SK-N-SH (cell line): ENCODE data around the gene MYH10. TPM values are rescaled to one million over a fixed set of nuclear protein-coding genes. Genes with fewer than 3 reads are reported as not detected.
A peak's percentile ranks its signal among the peaks of the same experiment; 100 is the strongest.

Experiments
- CTCF ChIA-PET: fragments of 300-600, 350-600 bp; formaldehyde crosslinking; extraction: SDS; loops from one replicate; lab custom pipeline; 2021; lab: Yijun Ruan, JAX
- POLR2A ChIA-PET: fragments of 350-600 bp; sonication (Branson Sonifier 250); formaldehyde crosslinking; extraction: SDS; loops from one replicate; lab custom pipeline; 2020; ENCODE audit warnings: antibody characterized with exemption, inconsistent platforms; lab: Yijun Ruan, JAX
- DNase-seq: peaks from one replicate; pipeline ENCODE4 v3.0.0; 2012
- H2AFZ ChIP-seq: fragments of 200-600 bp; sonication (generic); 2 replicates; pipeline ENCODE4 v1.8.1; 2016; ENCODE audit warnings: antibody characterized with exemption, mild to moderate bottlenecking, low read depth
- H3F3A ChIP-seq: fragments of 200-600 bp; sonication (generic); replicated peaks from 2 replicates; pipeline ENCODE3; 2016; ENCODE audit warnings: antibody characterized with exemption, mild to moderate bottlenecking; ENCODE audit not compliant: insufficient read depth
- H3K27ac ChIP-seq, 2 experiments: fragments of 200-500 bp in 1 of 2; fragments of 200-600 bp in 1 of 2; sonication (Bioruptor generic) in 1 of 2; sonication (generic), shearing (Covaris generic) in 1 of 2; 2 replicates each; pipeline versions ENCODE4 v1.5.1 to v1.6.1; 2014 to 2016; ENCODE audit warnings: low read depth in 2 of 2, inconsistent platforms in 1 of 2, low read length in 1 of 2, mild to moderate bottlenecking in 1 of 2, mixed read lengths in 1 of 2
- H3K27me3 ChIP-seq: fragments of 200-600 bp; sonication (generic), shearing (Covaris generic); 2 replicates; pipeline ENCODE4 v1.6.1; 2016; ENCODE audit warnings: mixed run types; ENCODE audit not compliant: insufficient read depth
- H3K36me3 ChIP-seq, 2 experiments: fragments of 200-500 bp in 1 of 2; fragments of 200-600 bp in 1 of 2; sonication (Bioruptor generic) in 1 of 2; sonication (generic) in 1 of 2; replicated peaks in 1 of 2; 2 replicates each; pipeline versions ENCODE3 to v1.5.1; 2014 to 2016; ENCODE audit warnings: low read length in 1 of 2, mild to moderate bottlenecking in 1 of 2; ENCODE audit not compliant: insufficient read depth in 2 of 2, control insufficient read depth in 1 of 2
- H3K4me1 ChIP-seq, 2 experiments: fragments of 200-500 bp in 1 of 2; fragments of 200-600 bp in 1 of 2; sonication (Bioruptor generic) in 1 of 2; sonication (generic), shearing (Covaris generic) in 1 of 2; 2 replicates each; pipeline versions ENCODE4 v1.5.1 to v1.6.1; 2014 to 2016; ENCODE audit warnings: low read depth in 1 of 2, low read length in 1 of 2, mixed run types in 1 of 2; ENCODE audit not compliant: insufficient read depth in 2 of 2, control insufficient read depth in 1 of 2
- H3K4me2 ChIP-seq: fragments of 200-600 bp; sonication (generic), shearing (Covaris generic); 2 replicates; pipeline ENCODE4 v1.6.1; 2017; ENCODE audit warnings: mixed run types
- H3K4me3 ChIP-seq, 2 experiments: fragments of 200-500 bp in 1 of 2; fragments of 200-600 bp in 1 of 2; sonication (Bioruptor generic) in 1 of 2; sonication (generic), shearing (Covaris generic) in 1 of 2; 2 replicates each; pipeline versions ENCODE4 v1.5.1 to v1.8.1; 2014 to 2016; ENCODE audit warnings: low read depth in 2 of 2, inconsistent platforms in 1 of 2, low read length in 1 of 2, mild to moderate bottlenecking in 1 of 2, mixed read lengths in 1 of 2, moderate library complexity in 1 of 2
- H3K79me2 ChIP-seq: fragments of 200-600 bp; sonication (generic); 2 replicates; pipeline ENCODE4 v1.8.1; 2017; ENCODE audit warnings: mild to moderate bottlenecking; ENCODE audit not compliant: insufficient read depth
- H3K9ac ChIP-seq: fragments of 200-600 bp; sonication (generic); 2 replicates; pipeline ENCODE4 v1.6.1; 2017; ENCODE audit warnings: mixed run types
- H3K9me2 ChIP-seq: fragments of 200-600 bp; sonication (generic); 2 replicates; pipeline ENCODE4 v1.6.1; 2017; ENCODE audit warnings: mixed run types
- H3K9me3 ChIP-seq: fragments of 200-600 bp; sonication (generic); 2 replicates; pipeline ENCODE4 v1.6.1; 2017; ENCODE audit warnings: mixed run types, mild to moderate bottlenecking, moderate library complexity
- H4K20me1 ChIP-seq: fragments of 200-600 bp; sonication (generic); 2 replicates; pipeline ENCODE4 v1.6.1; 2017; ENCODE audit warnings: mild to moderate bottlenecking, mixed run types; ENCODE audit not compliant: insufficient read depth
- CHD2 ChIP-seq: fragments of 150-350 bp; IDR thresholded peaks from 2 replicates; pipeline ENCODE4 v1.6.1; 2018; ENCODE audit warnings: low read length; ENCODE audit not compliant: partially characterized antibody
- ELF1 ChIP-seq: IDR thresholded peaks from 2 replicates; pipeline ENCODE4 v1.4.0; 2012
- GATA2 ChIP-seq: sonication (generic); formaldehyde crosslinking; IDR thresholded peaks from 2 replicates; pipeline ENCODE4 v1.5.0; 2020; ENCODE audit warnings: mild to moderate bottlenecking, missing genetic modification reagents
- TCF12 ChIP-seq: IDR thresholded peaks from 2 replicates; pipeline ENCODE4 v1.4.0; 2012
- whole genome bisulfite sequencing: methylation state at CpG from one replicate; pipeline ENCODE4 v1.1.6; 2017; ENCODE audit warnings: low lambda C conversion rate; 5-methylcytosine and 5-hydroxymethylcytosine counted together
- polyA plus RNA-seq, 3 experiments: library from polyadenylated mRNA; depleted of rRNA; stranded (reverse); fragments of >200 nt; gene quantifications; 2 replicates each; pipeline ENCODE4 v1.2.3, GENCODE V29; 2012
- TF ChIP-seq, protein P1 (sequence below): fragments of 150-350 bp; IDR thresholded peaks from 2 replicates; pipeline ENCODE4 v1.6.1; 2016; ENCODE audit warnings: mild to moderate bottlenecking, low read depth, low read length
- TF ChIP-seq, protein P2 (sequence below): fragments of 200-600 bp; sonication (generic); IDR thresholded peaks from 2 replicates; pipeline ENCODE4 v1.6.1; 2017; ENCODE audit warnings: antibody characterized with exemption, mild to moderate bottlenecking, moderate library complexity

MYH10 gene
- polyA plus RNA-seq, 1 of the 3 experiments (the other 2 are of a cell fraction), result 64.2 TPM

DNA sequence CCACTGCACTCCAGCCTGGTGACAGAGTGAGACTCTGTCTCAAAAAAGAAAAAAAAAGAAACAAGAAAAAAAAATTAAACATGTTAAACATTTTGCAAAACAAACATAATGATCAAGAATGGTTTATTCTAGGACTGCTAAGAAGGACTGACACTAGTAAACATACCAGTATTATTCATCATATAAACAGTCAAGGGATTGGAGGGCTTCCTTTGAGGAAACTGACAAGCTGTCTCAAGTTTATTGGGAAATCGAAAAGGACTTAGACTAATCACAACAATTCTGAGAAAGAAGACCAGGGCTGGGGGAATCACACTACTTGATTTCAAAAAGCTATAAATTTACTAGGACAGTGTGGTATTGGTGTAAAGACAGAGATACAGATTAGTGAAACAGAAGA is 75.5 kb downstream of the MYH10 start:
- WGBS, result 89% methylated on average over 1 of the region's 1 CpG
- peaks cover 30 to 39% of the 10 kb centered on the region in 2 experiments for H3K36me3 ChIP-seq
- H2AFZ ChIP-seq, result no peak overlapping the region
- no peak overlapping the region for H3K4me3 ChIP-seq
- no peak overlapping the region for H3K27ac ChIP-seq
- no peaks in the 10 kb centered on the region for H4K20me1 ChIP-seq
- no peak overlapping the region for H3K9ac ChIP-seq
- no peaks in the 10 kb centered on the region for H3K27me3 ChIP-seq
- peaks cover 4 to 8% of the 10 kb centered on the region in 2 experiments; a peak in 2 of 4 replicates for H3K4me1 ChIP-seq
- no peaks in the 10 kb centered on the region for H3K9me2 ChIP-seq
- H3K9me3 ChIP-seq, result no peaks in the 10 kb centered on the region
- TF ChIP-seq GATA2 (no peak), CHD2 (no peak), ELF1 (no peak)
- TF ChIP-seq, protein P1, sequence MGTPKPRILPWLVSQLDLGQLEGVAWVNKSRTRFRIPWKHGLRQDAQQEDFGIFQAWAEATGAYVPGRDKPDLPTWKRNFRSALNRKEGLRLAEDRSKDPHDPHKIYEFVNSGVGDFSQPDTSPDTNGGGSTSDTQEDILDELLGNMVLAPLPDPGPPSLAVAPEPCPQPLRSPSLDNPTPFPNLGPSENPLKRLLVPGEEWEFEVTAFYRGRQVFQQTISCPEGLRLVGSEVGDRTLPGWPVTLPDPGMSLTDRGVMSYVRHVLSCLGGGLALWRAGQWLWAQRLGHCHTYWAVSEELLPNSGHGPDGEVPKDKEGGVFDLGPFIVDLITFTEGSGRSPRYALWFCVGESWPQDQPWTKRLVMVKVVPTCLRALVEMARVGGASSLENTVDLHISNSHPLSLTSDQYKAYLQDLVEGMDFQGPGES, result no peak
- POLR2A ChIA-PET, result no interaction called here
- H3K4me2 ChIP-seq, result no peak overlapping the region
- no peaks in the 10 kb centered on the region; the same call in 1 of the 2 replicates for H3K79me2 ChIP-seq
- CTCF ChIA-PET, result no interaction called here
- H3F3A ChIP-seq, result peaks cover 8% of the 10 kb centered on the region
- DNase-seq, result no peak

DNA sequence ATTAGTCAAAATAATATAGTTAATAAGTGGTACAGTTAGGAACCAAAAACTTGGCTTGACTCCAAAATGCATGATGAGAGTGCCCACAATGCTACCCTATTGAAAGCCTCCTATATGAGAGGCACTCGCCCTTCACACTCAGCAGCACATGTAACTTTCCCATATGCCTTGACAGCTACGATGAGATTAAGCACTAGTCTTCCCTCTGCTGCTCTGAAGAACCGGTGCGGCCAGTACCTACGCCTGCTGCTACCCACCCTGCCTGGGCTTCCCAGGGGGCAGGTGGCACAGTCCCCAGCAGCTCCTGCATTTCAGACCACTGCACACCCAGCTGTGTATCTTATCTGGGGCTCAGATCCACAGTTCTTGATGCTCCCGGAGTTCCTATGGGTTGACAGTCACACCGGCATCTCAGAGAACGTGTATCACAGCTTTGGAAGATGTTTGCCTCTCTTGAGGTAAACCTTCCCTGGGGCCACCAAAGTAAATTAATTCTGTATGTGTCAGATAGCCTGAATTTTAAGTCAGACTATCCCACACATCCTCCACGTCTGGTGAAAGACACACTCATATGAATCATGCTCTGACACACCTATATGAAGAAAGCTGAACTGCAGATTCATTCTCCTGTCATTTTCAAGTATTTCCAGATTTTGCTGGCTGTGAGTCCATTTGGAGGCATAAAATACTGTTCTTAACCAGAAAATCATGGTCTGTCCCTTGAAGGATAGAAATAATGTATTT is 77.8 kb downstream of the MYH10 start:
- Histone ChIP-seq H3K9ac (no peak overlapping the region), H3K27me3 (no peaks in the 10 kb centered on the region), H3K36me3 (peaks cover 33 to 43% of the 10 kb centered on the region in 2 experiments), H3K4me2 (no peak overlapping the region), H3K9me3 (no peaks in the 10 kb centered on the region), H3K4me3 (no peak overlapping the region), H3F3A (peaks cover 8% of the 10 kb centered on the region), H3K4me1 (peaks cover 4 to 8% of the 10 kb centered on the region in 2 experiments; a peak in 2 of 4 replicates), H3K9me2 (no peaks in the 10 kb centered on the region), H3K79me2 (no peaks in the 10 kb centered on the region; the same call in 1 of the 2 replicates), H4K20me1 (no peaks in the 10 kb centered on the region), H2AFZ (no peak overlapping the region), H3K27ac (no peak overlapping the region)
- no peak for DNase-seq
- CTCF ChIA-PET, result no interaction called here
- peak; percentile 21; the same call in 1 of the 2 replicates for TF ChIP-seq TCF12
- TF ChIP-seq, protein P2, sequence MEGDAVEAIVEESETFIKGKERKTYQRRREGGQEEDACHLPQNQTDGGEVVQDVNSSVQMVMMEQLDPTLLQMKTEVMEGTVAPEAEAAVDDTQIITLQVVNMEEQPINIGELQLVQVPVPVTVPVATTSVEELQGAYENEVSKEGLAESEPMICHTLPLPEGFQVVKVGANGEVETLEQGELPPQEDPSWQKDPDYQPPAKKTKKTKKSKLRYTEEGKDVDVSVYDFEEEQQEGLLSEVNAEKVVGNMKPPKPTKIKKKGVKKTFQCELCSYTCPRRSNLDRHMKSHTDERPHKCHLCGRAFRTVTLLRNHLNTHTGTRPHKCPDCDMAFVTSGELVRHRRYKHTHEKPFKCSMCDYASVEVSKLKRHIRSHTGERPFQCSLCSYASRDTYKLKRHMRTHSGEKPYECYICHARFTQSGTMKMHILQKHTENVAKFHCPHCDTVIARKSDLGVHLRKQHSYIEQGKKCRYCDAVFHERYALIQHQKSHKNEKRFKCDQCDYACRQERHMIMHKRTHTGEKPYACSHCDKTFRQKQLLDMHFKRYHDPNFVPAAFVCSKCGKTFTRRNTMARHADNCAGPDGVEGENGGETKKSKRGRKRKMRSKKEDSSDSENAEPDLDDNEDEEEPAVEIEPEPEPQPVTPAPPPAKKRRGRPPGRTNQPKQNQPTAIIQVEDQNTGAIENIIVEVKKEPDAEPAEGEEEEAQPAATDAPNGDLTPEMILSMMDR, result no peak
- WGBS, result 87% methylated on average over 6 of the region's 9 CpGs
- POLR2A ChIA-PET, result no interaction called here
